ENCODE data around the gene GXYLT2.

Gene GXYLT2

DNA sequence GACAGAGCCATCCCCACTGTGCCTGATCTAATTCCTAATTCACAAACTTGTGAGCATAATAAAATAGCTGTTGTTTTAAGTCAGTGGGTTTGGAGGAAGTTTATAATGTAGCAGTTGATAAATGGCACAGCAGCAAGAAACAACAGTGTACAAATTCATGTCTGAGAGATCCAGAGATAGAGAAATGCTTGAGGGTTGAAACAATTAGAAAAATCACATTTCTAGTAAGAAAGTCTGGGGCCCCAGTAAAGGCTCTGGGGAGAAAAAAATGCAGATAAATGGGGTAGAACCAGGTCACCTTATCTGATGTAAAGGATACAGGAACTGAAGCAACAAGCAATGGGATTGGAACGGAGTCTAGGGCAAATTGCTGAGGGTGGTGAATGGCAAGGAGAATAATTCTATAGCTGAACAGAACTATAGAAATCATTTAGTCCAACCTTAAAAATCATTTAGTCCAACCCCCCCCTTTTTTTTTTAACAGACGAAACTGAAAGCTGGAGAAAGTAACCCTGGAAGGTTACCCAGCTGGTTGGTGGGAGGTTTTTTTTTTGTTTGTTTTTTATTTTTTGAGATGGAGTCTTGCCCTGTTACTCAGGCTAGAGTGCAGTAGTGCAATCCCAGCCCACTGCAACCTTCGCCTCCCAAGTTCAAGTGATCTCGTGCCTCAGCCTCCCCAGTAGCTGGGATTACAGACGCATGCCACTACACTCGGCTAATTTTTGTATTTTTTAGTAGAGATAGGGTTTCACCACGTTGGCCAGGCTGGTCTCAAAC, 25.3 kb upstream of the GXYLT2 start:
- Histone ChIP-seq H3K4me1 (ENCODE audit: control insufficient read depth, insufficient read depth, low read length) (no peaks in the 10 kb centered on the region), H3K36me3 (ENCODE audit: control insufficient read depth, insufficient read depth, low read length) (no peaks in the 10 kb centered on the region), H3K9me3 (ENCODE audit: control insufficient read depth, low read length) (no peaks in the 10 kb centered on the region), H3K4me3 (ENCODE audit: low read length) (no peak overlapping the region), H3K27me3 (ENCODE audit: control insufficient read depth, insufficient read depth, low read length) (no peaks in the 10 kb centered on the region), H3K9ac (ENCODE audit: low read length) (no peak overlapping the region)

DNA sequence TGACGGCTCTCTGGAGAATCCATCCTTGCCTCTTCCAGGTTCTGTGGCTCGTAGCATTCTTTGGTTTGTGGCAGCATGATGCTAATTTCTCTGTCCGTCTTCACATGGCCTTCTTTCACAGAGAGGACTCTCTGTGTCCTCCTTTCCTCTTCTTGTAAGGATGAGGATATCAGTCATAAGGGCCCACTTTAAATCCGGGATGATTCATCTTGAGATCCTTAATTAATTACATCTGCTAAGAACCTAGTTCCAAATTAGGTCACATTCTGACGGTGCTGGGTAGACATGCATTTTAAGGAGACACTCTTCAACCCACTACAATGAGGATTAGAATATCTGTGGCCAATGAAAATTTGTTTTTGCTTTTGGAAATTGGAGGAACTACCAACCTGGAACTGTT, 15.7 kb upstream of the GXYLT2 start:
- no peak overlapping the region for H3K4me3 ChIP-seq (ENCODE audit: low read length)
- H3K9me3 ChIP-seq (ENCODE audit: control insufficient read depth, low read length) = no peaks in the 10 kb centered on the region
- H3K4me1 ChIP-seq (ENCODE audit: control insufficient read depth, insufficient read depth, low read length) = no peaks in the 10 kb centered on the region
- H3K9ac ChIP-seq (ENCODE audit: low read length) = no peak overlapping the region
- H3K27me3 ChIP-seq (ENCODE audit: control insufficient read depth, insufficient read depth, low read length) = peaks cover 4% of the 10 kb centered on the region
- no peaks in the 10 kb centered on the region for H3K36me3 ChIP-seq (ENCODE audit: control insufficient read depth, insufficient read depth, low read length)

DNA sequence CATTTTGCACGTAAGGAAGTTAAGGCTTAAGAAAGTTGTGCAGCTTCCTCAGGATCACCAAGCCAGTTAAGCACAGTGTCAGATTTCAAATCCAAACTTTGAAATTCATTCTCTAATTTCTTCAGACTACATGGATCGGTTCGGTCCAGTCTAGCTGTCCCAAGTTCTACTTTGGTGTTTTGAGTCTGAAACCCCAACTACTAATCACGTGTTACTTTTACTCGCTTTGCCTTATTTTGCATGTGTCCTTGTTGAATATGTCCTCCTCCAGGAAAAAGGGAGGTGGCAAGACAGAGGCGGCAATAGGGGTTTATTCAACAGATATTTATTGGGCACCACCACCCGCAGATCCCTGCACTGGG, 522 bp upstream of the GXYLT2 start:
- no peak overlapping the region for H3K9ac ChIP-seq (ENCODE audit: low read length)
- H3K36me3 ChIP-seq (ENCODE audit: control insufficient read depth, insufficient read depth, low read length) = no peaks in the 10 kb centered on the region
- H3K9me3 ChIP-seq (ENCODE audit: control insufficient read depth, low read length) = no peaks in the 10 kb centered on the region
- H3K4me1 ChIP-seq (ENCODE audit: control insufficient read depth, insufficient read depth, low read length) = peaks cover 7% of the 10 kb centered on the region
- H3K4me3 ChIP-seq (ENCODE audit: low read length) = no peak overlapping the region
- peaks cover 22% of the 10 kb centered on the region for H3K27me3 ChIP-seq (ENCODE audit: control insufficient read depth, insufficient read depth, low read length)

DNA sequence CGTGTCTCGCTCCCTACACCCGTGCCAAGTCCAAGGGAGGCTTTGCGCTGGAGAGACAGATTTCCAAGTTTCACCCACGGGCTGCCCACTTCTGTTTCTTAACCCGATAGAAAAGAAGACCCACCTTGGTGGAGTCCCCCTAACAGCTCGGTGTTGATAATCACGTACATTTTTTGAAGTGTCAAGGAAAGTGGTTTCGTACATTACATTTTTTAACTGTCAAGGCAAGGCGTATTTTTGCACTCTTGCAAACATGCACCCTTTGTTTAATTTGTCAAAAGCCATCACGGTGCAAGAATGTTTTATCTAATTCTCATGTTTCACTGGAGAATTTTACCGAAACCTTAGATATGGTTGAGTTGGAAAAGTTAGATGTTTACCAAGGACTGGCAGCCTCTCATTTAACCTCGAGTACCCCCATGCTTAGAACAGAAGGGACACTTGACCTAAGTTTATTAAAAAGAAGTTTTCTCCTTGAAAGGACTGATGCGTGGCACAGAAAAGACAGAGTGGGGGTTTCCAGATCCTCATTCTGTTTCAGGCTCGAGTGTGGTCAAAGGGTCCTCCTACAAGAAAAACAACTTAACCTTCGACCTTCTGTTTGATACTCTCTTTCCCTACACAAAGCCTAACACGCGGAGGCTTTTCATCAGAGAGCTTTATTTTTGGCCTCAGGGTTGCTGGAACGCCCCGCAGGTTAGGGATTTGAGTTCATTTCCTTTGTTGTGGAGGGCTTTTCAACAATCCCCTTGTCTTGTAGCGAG, 882 bp downstream of the GXYLT2 start:
- Histone ChIP-seq H3K4me1 (ENCODE audit: control insufficient read depth, insufficient read depth, low read length) (peaks cover 7% of the 10 kb centered on the region), H3K27me3 (ENCODE audit: control insufficient read depth, insufficient read depth, low read length) (peaks cover 22% of the 10 kb centered on the region), H3K36me3 (ENCODE audit: control insufficient read depth, insufficient read depth, low read length) (no peaks in the 10 kb centered on the region), H3K4me3 (ENCODE audit: low read length) (no peak overlapping the region), H3K9ac (ENCODE audit: low read length) (no peak overlapping the region), H3K9me3 (ENCODE audit: control insufficient read depth, low read length) (no peaks in the 10 kb centered on the region)

DNA sequence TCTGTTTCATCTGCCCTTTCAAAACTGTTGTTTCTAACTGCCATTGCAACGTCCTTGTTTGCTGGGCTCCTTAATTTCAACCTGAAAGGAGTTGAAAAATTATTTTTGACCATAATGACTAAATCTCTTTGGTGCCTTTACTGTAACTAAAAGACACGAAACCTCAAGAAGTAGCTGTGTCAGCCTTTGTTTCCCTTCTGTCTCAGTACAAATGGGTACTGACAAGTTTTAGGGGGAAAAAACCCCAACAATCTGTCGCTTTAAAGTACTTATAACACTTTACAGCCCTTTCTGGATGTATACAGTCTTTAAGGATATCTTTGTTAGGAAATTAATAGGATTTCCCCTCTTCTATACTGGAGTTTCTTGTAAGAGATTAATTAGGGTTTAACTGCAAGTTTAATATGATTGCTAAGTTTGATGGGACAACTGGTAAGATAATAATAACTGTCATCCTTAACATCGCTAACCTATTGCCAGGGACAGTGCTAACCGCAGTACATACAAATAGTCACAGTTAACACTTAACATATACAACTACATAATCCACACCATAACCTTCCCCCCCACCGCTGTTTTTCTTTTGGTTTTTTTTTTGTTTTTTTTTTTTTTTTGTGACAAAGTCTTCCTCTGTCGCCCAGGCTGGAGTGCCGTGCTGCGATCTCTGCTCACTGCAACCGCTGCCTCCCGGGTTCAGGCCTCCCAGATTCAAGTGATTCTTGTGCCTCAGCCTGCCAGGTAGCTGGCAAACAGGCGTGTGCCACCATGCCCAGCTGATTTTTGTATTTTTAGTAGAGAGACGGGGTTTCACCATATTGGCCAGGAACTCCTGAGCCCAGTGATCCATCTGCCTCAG, 1.7 kb downstream of the GXYLT2 start:
- no peak overlapping the region for H3K4me3 ChIP-seq (ENCODE audit: low read length)
- no peaks in the 10 kb centered on the region for H3K9me3 ChIP-seq (ENCODE audit: control insufficient read depth, low read length)
- H3K36me3 ChIP-seq (ENCODE audit: control insufficient read depth, insufficient read depth, low read length) = no peaks in the 10 kb centered on the region
- H3K4me1 ChIP-seq (ENCODE audit: control insufficient read depth, insufficient read depth, low read length) = peaks cover 7% of the 10 kb centered on the region
- H3K9ac ChIP-seq (ENCODE audit: low read length) = no peak overlapping the region
- H3K27me3 ChIP-seq (ENCODE audit: control insufficient read depth, insufficient read depth, low read length) = peaks cover 22% of the 10 kb centered on the region

DNA sequence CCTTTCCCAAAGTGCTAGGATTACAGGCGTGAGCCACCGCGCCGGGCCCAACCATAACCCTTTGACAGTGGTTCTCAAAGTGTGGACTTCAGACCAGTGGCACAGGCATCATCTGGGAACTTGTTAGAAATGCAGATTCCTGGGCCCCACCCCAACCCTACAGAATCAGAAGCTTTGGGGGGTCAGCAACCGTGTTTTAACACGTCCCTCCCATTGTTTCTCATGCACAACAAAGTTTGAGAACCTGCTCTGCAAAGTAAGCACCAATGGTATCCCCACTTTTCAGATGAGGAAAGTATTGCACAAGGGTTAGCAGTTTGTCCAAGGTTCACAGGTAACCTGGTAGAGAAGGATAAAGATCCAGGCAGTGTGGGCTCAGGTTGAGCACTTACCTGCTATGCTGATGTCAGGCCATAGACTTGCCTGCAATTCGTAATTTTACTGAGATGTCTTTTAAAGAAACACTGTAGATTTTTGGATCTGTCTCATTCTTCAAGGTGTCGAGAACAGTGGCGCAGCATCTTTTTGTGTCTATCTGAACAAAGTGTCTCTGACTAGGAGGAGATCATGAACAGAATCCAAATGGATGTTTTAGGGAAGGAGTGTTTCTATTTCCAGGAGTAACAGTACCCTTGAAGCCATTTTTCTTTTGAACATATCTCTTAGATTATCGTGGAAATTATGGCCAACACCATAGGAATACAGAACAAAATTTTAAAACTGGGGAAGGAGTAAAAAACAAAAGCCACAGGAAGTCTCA, 2.5 kb downstream of the GXYLT2 start:
- H3K36me3 ChIP-seq (ENCODE audit: control insufficient read depth, insufficient read depth, low read length) = no peaks in the 10 kb centered on the region

DNA sequence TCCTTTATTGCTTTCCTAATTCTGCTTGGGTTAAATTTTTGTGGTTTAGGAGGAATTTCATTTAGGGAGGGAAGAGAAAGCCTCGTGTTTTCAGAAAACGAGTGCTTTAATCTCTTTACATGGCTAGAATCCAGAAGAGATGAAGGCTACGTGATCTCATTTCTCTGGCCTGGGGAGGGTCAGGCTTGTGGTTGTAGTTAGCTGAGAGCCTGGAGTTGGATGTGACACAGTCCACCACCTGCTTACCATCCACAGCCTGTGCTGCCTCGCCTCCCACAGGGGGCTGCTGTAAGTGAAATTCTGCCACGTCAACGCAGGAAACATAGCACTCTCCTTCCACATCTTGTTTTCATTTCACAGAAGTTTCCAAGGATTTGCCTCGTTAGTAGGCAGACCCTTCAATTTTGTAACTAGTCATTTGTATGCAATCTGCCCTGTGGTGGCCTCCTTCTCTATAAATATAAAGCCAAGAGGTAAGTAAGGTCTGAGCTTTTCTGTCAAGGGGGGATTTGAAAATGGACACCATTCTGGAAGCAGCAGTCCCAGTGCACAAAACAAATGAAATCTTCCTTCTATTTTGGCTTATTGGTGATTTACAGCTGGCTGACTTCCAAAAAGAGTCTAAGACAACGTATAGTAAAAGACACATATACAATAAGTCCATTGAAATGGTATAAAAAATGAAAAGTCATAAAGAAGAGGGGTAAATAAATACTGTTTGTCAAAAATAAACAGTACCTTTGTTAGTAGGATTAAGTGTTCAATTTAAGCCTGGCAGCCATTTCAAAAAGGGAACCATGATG, 3.4 kb downstream of the GXYLT2 start:
- Histone ChIP-seq H3K9ac (ENCODE audit: low read length) (no peak overlapping the region), H3K9me3 (ENCODE audit: control insufficient read depth, low read length) (no peaks in the 10 kb centered on the region), H3K4me1 (ENCODE audit: control insufficient read depth, insufficient read depth, low read length) (peaks cover 7% of the 10 kb centered on the region), H3K36me3 (ENCODE audit: control insufficient read depth, insufficient read depth, low read length) (no peaks in the 10 kb centered on the region), H3K4me3 (ENCODE audit: low read length) (no peak overlapping the region), H3K27me3 (ENCODE audit: control insufficient read depth, insufficient read depth, low read length) (peaks cover 22% of the 10 kb centered on the region)

More for the DNA sequence above, 2.5 kb downstream of the GXYLT2 start:
- no peak overlapping the region for H3K9ac ChIP-seq (ENCODE audit: low read length)
- H3K4me3 ChIP-seq (ENCODE audit: low read length) = no peak overlapping the region
- peaks cover 7% of the 10 kb centered on the region for H3K4me1 ChIP-seq (ENCODE audit: control insufficient read depth, insufficient read depth, low read length)
- no peaks in the 10 kb centered on the region for H3K9me3 ChIP-seq (ENCODE audit: control insufficient read depth, low read length)
- H3K27me3 ChIP-seq (ENCODE audit: control insufficient read depth, insufficient read depth, low read length) = peaks cover 22% of the 10 kb centered on the region

DNA sequence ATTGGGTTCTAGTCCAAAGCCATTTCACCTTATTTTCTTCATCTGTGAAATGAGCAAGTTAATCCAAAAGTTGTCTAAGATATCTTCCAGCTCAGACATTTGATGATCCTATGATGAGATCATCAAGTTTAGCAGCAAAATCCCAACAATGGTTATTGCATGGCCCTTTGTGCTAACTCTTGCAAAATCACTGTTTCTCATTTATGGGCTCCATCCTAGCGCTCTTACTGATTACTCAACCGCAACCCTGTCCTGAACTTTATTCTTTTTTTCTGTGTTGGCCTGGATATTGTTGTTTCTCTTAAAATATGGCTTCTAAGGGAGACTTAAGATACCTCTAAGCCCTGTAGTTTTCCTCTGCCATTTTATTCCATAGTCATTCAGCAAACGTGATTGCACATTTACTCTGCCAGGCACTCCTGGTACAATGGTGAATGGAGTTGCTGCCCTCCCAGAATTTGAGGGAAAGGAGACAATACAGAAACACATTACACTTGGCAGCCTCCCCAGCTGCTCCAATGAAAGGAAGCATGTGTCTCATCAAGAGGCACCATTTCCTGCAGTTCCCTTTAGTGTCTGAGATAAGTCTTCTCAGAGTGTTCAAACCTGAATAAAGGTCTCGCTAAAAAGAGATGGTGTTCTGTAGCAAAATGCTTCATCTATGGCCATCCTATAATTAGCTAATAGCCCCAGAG, 4.4 kb downstream of the GXYLT2 start:
- H3K36me3 ChIP-seq (ENCODE audit: control insufficient read depth, insufficient read depth, low read length) = no peaks in the 10 kb centered on the region
- no peak overlapping the region for H3K9ac ChIP-seq (ENCODE audit: low read length)
- peaks cover 17% of the 10 kb centered on the region for H3K27me3 ChIP-seq (ENCODE audit: control insufficient read depth, insufficient read depth, low read length)
- no peaks in the 10 kb centered on the region for H3K9me3 ChIP-seq (ENCODE audit: control insufficient read depth, low read length)
- peaks cover 7% of the 10 kb centered on the region for H3K4me1 ChIP-seq (ENCODE audit: control insufficient read depth, insufficient read depth, low read length)
- no peak overlapping the region for H3K4me3 ChIP-seq (ENCODE audit: low read length)

DNA sequence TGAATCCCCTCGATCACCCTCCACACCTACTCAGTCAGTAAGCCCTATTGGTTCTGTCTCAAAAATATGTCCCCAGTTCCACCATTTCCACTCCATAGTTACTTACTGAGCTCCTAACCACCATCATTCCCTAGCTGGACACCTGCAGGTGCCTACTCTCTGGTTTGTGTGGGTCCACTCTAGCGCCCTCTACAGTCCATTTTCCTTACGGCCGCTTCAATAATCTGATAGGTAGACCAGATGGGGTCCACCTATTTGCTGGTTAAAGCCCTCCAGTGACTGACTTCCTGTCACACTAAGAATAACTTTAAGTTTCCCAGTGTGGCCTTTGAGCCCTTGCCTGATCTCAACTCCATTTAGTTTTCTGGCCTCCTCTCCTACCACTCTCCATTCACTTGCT, 5.0 kb downstream of the GXYLT2 start:
- no peak overlapping the region for H3K9ac ChIP-seq (ENCODE audit: low read length)
- H3K36me3 ChIP-seq (ENCODE audit: control insufficient read depth, insufficient read depth, low read length) = no peaks in the 10 kb centered on the region
- H3K4me1 ChIP-seq (ENCODE audit: control insufficient read depth, insufficient read depth, low read length) = peaks cover 4% of the 10 kb centered on the region
- H3K27me3 ChIP-seq (ENCODE audit: control insufficient read depth, insufficient read depth, low read length) = peaks cover 10% of the 10 kb centered on the region
- no peaks in the 10 kb centered on the region for H3K9me3 ChIP-seq (ENCODE audit: control insufficient read depth, low read length)
- no peak overlapping the region for H3K4me3 ChIP-seq (ENCODE audit: low read length)

DNA sequence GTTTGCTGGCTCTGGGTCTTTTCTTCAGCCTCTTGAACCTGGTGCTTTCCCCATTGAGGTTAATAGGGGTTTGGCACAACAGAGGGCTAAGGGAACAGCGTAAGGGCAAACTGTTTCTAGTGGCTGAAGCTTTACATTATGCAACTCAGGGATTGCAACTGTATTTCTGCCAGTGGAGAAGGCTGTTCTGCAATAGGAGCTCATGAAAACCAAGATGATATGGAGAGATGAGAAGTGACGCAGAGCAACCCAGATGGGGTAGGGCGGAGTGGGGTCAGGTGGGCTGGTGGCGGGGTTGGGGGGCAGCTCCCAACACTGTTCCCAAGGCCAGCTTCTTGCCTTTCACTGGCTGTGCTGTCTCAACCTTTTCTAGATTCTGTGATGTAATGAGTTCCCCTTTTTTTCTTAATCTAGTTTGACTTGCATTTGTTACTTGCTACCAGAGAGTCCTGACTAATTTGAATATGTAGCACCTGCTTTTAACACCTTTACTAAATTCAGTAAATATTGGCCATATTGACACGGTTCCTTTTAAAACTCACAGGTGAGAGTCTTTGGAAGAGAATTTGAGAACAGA, 7.2 kb downstream of the GXYLT2 start:
- Histone ChIP-seq H3K9ac (ENCODE audit: low read length) (no peak overlapping the region), H3K4me3 (ENCODE audit: low read length) (no peak overlapping the region), H3K4me1 (ENCODE audit: control insufficient read depth, insufficient read depth, low read length) (peaks cover 4% of the 10 kb centered on the region), H3K36me3 (ENCODE audit: control insufficient read depth, insufficient read depth, low read length) (no peaks in the 10 kb centered on the region), H3K9me3 (ENCODE audit: control insufficient read depth, low read length) (no peaks in the 10 kb centered on the region), H3K27me3 (ENCODE audit: control insufficient read depth, insufficient read depth, low read length) (no peaks in the 10 kb centered on the region)

Data from mucosa of stomach (tissue), 1 donor.